Common myeloid progenitor, CD34-positive (primary cell): ENCODE data around the gene GLUL.

Source experiments
- CTCF ChIA-PET: fragments of 350-600 bp; sonication (Branson Sonifier 250); formaldehyde crosslinking; loops from one replicate; lab custom pipeline; 2021; ENCODE audit warnings: antibody characterized with exemption; lab: Charles Lee
- POLR2A ChIA-PET: fragments of 350-600 bp; sonication (Branson Sonifier 250); formaldehyde crosslinking; loops from one replicate; lab custom pipeline; 2021; ENCODE audit warnings: antibody characterized with exemption; lab: Charles Lee
- DNase-seq, 3 donors: peaks; one replicate each; pipeline versions ENCODE4 v3.0.0 to v3.0.0-alpha.2; 2013
- H3K27ac ChIP-seq, 2 experiments: 1 replicate in 1 of 2; 2 replicates in 1 of 2; pipeline ENCODE4 v1.7.0; 2013; ENCODE audit warnings: inconsistent platforms in 2 of 2, low read length in 2 of 2, mild to moderate bottlenecking in 2 of 2, low read depth in 1 of 2, moderate library complexity in 1 of 2; ENCODE audit not compliant: severe bottlenecking in 2 of 2, insufficient read depth in 1 of 2, poor library complexity in 1 of 2
- H3K27me3 ChIP-seq, 5 experiments: replicated peaks in 2 of 5; 1 replicate in 3 of 5; 2 replicates in 2 of 5; pipeline versions ENCODE4 v1.6.1 to v1.7.0; 2013; ENCODE audit warnings: low read length in 4 of 5, mild to moderate bottlenecking in 2 of 5, moderate library complexity in 2 of 5, inconsistent platforms in 1 of 5; ENCODE audit not compliant: insufficient read depth in 5 of 5, control insufficient read depth in 4 of 5
- H3K36me3 ChIP-seq, 4 experiments: 1 replicate in 2 of 4; 2 replicates in 2 of 4; pipeline versions ENCODE4 v1.6.1 to v1.7.0; 2013; ENCODE audit warnings: low read length in 3 of 4, control low read depth in 1 of 4, mild to moderate bottlenecking in 1 of 4; ENCODE audit not compliant: control insufficient read depth in 4 of 4, insufficient read depth in 4 of 4
- H3K4me1 ChIP-seq, 4 experiments: 1 replicate in 3 of 4; 2 replicates in 1 of 4; pipeline versions ENCODE4 v1.6.1 to v1.7.1; 2013; ENCODE audit warnings: low read length in 3 of 4, mild to moderate bottlenecking in 3 of 4, control low read depth in 1 of 4, inconsistent platforms in 1 of 4, moderate library complexity in 1 of 4; ENCODE audit not compliant: control insufficient read depth in 4 of 4, insufficient read depth in 4 of 4; ENCODE audit errors: control extremely low read depth in 1 of 4
- H3K4me3 ChIP-seq, 7 experiments: 1 replicate in 4 of 7; 2 replicates in 3 of 7; pipeline versions ENCODE4 v1.5.1 to v1.7.0; 2013; ENCODE audit warnings: mild to moderate bottlenecking in 7 of 7, low read length in 6 of 7, moderate library complexity in 6 of 7, inconsistent platforms in 2 of 7, low read depth in 2 of 7, control low read depth in 1 of 7; ENCODE audit not compliant: insufficient read depth in 4 of 7, control insufficient read depth in 1 of 7; ENCODE audit errors: extremely low read depth in 1 of 7
- H3K9me3 ChIP-seq, 5 experiments: 1 replicate in 4 of 5; 2 replicates in 1 of 5; pipeline versions ENCODE4 v1.6.1 to v1.7.1; 2013; ENCODE audit warnings: low read length in 4 of 5, mild to moderate bottlenecking in 2 of 5, inconsistent platforms in 1 of 5, low read depth in 1 of 5, moderate library complexity in 1 of 5; ENCODE audit not compliant: control insufficient read depth in 4 of 5, insufficient read depth in 2 of 5; ENCODE audit errors: control extremely low read depth in 1 of 5
- WGBS: methylation state at CpG from one replicate; pipeline ENCODE4 v1.1.5; 2013; ENCODE audit not compliant: insufficient coverage; 5-methylcytosine and 5-hydroxymethylcytosine counted together

The GLUL gene

GRCh38 chr1:182357171-182357570 is 34.4 kb downstream of the GLUL start:
- CTCF ChIA-PET = no interaction called here
- no peak for DNase-seq
- Histone ChIP-seq H3K36me3 (no peaks in the 10 kb centered on the region), H3K27ac (no peak overlapping the region), H3K4me3 (no peak overlapping the region), H3K4me1 (no peaks in the 10 kb centered on the region), H3K27me3 (no peaks in the 10 kb centered on the region), H3K9me3 (no peaks in the 10 kb centered on the region)
- POLR2A ChIA-PET = no interaction called here
- WGBS = 81% methylated on average over 2 of the region's 2 CpGs

DNA sequence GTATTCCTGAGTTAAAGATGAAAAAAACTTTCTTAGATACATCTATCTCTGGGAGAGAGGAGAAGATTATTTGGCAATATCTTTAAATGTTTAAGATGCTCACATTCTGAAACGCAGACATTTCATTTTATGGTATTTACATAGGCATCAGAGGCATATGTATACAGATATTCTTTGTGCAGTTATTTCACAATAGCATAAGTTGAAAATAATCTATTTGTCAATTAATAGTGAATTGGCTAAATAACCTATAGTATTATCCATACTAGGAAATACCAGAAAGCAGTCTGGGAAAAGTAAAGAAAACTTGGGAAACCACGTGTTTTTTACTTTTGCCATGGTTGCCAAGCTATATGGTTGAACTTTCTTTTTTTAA is 35.9 kb downstream of the GLUL start:
- Histone ChIP-seq H3K9me3 (no peaks in the 10 kb centered on the region), H3K4me1 (no peaks in the 10 kb centered on the region), H3K27me3 (no peaks in the 10 kb centered on the region), H3K27ac (no peak overlapping the region), H3K36me3 (no peaks in the 10 kb centered on the region), H3K4me3 (no peak overlapping the region)
- CTCF ChIA-PET = interaction anchor here (1.2 kb wide), 1 partner anchor 41 kb away, joined by 3 read pairs; no protein-coding TSS in a partner anchor
- no peak for DNase-seq
- POLR2A ChIA-PET = no interaction called here
- 100% methylated on average over 1 of the region's 2 CpGs for WGBS

DNA sequence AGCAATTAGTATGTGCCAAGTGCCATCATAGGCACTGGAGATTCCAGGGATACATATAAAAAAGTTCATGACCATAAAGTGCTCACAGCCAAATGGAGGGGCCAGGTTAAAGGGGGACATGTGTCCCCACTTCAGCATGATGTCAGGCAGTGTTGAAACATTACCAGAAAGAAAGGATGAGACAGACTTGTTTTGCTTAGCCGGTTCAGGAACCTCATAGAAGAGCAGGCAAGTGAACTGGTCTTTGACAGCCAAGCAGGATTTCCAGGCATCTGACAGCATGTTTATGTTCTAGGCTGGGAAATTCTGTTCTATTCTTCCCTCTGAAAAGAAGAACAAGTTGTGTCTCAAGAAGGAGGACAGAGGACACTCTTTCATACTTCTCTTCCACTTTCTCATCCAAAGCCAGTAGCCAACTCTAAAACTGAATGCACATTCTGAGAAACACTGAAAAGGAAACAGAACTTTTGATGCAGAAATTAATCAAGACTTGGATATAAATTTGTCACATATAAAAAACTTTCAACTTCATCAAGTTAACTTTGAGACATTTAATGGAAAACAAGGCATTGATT is 39.7 kb downstream of the GLUL start:
- Histone ChIP-seq H3K36me3 (no peaks in the 10 kb centered on the region), H3K4me1 (no peaks in the 10 kb centered on the region), H3K27ac (no peak overlapping the region), H3K9me3 (no peaks in the 10 kb centered on the region), H3K4me3 (no peak overlapping the region), H3K27me3 (no peaks in the 10 kb centered on the region)
- CTCF ChIA-PET = no interaction called here
- no peak for DNase-seq
- POLR2A ChIA-PET = no interaction called here
- WGBS = 100% methylated on average over 1 of the region's 1 CpG

- H3K4me1 ChIP-seq = no peaks in the 10 kb centered on the region
- H3K4me3 ChIP-seq = no peak overlapping the region
- H3K27ac ChIP-seq = no peak overlapping the region
- DNase-seq = no peak
- ChIA-PET POLR2A (no interaction called here), CTCF (interaction anchor here (0.7 kb wide), 1 partner anchor 207 kb away, joined by 3 read pairs; no protein-coding TSS in a partner anchor)
- H3K27me3 ChIP-seq = no peaks in the 10 kb centered on the region
- H3K9me3 ChIP-seq = no peaks in the 10 kb centered on the region
- no CpG with 5 or more reads among the region's 2 CpGs for WGBS
- H3K36me3 ChIP-seq = no peaks in the 10 kb centered on the region
Observed at GRCh38 chr1:182350839-182351238, 40.8 kb downstream of the GLUL start.

DNA sequence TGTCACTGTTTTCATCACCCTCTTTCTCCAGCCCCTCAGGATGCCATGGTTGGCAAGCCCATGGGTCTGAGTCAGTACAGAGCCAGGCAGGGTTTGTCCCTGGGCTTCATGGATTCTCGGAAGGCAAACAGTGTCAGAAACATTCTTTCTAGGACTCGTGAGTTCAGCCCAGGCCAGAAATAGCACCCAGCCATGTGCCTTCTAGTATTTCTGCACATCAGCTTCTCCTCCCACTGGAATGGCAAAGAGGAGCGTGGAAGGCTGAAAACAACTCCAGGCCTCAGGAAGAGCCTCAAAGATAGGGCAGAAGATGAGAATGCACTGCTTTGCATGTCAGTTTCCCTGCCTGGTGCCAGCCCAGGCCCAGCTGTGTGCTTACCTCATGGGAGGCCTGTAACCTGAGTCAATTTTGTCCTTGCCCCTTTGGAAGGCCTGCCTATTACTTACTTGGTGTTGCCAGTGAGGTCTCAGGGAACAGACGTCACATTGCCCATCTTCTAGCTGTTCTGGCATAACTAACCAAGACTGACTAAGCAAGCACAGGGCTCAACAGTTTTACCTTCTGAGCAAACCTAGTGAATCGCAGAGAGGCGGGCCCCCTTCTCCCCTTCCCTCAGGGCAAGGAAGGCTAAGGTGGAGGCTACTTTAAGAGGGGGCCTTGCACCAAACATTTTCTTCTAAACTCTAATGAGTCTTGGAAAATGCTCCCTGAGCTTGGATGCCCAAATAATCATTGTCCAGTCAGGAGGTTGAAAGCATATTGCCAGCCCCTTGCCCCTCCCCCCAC is 42.4 kb downstream of the GLUL start:
- DNase-seq = no peak
- Histone ChIP-seq H3K27ac (no peak overlapping the region), H3K4me1 (no peaks in the 10 kb centered on the region), H3K36me3 (no peaks in the 10 kb centered on the region), H3K9me3 (no peaks in the 10 kb centered on the region), H3K4me3 (no peak overlapping the region), H3K27me3 (no peaks in the 10 kb centered on the region)
- ChIA-PET CTCF (no interaction called here), POLR2A (no interaction called here)
- WGBS = 97% methylated on average over 4 of the region's 6 CpGs

DNA sequence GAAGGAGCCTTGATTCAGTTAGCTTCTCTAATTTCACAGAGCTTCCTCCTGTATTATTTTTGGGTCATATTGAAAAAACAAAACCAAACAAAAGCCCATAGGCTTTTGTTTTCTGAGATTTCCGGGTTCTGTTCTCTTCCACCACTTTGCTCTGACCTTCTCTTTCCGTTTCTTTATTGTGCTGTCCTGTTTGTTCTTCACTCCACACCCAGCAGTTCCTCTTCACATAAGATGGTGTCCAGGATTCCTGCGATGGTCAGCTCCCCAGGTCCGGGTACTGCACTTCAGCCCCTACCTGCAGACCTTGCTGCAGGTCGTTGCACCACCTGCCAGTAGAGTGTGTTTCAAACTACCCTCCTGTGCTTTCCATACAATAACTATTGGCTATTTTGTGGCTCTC is 44.6 kb downstream of the GLUL start:
- Histone ChIP-seq H3K36me3 (no peaks in the 10 kb centered on the region), H3K9me3 (no peaks in the 10 kb centered on the region), H3K4me1 (no peaks in the 10 kb centered on the region), H3K27me3 (no peaks in the 10 kb centered on the region), H3K4me3 (no peak overlapping the region), H3K27ac (no peak overlapping the region)
- ChIA-PET POLR2A (interaction anchor here (0.8 kb wide), 1 partner anchor 12 kb away, joined by 3 read pairs; no protein-coding TSS in a partner anchor), CTCF (no interaction called here)
- whole genome bisulfite sequencing = 100% methylated on average over 5 of the region's 5 CpGs
- no peak for DNase-seq
